Lower leg skin (tissue), 3 donors: ENCODE measurements around the gene ENOX1.

Experiments
- CTCF ChIP-seq, 3 donors: fragments of 450-650 bp; IDR thresholded peaks; one replicate each; pipeline ENCODE4 v1.5.1; 2016; ENCODE audit warnings: antibody characterized with exemption in 3 of 3, mild to moderate bottlenecking in 3 of 3, moderate library complexity in 2 of 3
- POLR2A ChIP-seq, 2 donors: fragments of 450-650 bp; IDR thresholded peaks; one replicate each; pipeline ENCODE4 v1.6.1; 2016 to 2017; ENCODE audit warnings: antibody characterized with exemption in 2 of 2, mild to moderate bottlenecking in 1 of 2, moderate library complexity in 1 of 2

GRCh38 chr13:43787518-43787891, 733 bp upstream of the ENOX1 start:
- no peak for TF ChIP-seq POLR2A (IDR thresholded peaks at IDR 0.05)
- TF ChIP-seq CTCF (IDR thresholded peaks at IDR 0.05) = no peak
